Panc1 (cell line): ENCODE data around the gene PXYLP1.

Experiments used
- CTCF ChIP-seq: fragments of 450-650 bp; IDR thresholded peaks from 2 replicates; pipeline ENCODE4 v1.5.1; 2017; ENCODE audit warnings: mild to moderate bottlenecking
- POLR2AphosphoS5 ChIP-seq: IDR thresholded peaks from 2 replicates; pipeline ENCODE4 v1.6.1; 2012; ENCODE audit warnings: mild to moderate bottlenecking, low read depth, low read length, moderate library complexity
- TCF7L2 ChIP-seq: IDR thresholded peaks from 2 replicates; pipeline ENCODE4 v1.6.1; 2011; ENCODE audit warnings: mild to moderate bottlenecking, low read depth, low read length, inconsistent platforms
- TF ChIP-seq, protein P1 (sequence below), 2 experiments: IDR thresholded peaks; 2 replicates each; pipeline ENCODE4 v1.6.1; 2011 to 2012; ENCODE audit warnings: low read depth in 2 of 2, control low read depth in 1 of 2, low read length in 1 of 2, mild to moderate bottlenecking in 1 of 2, moderate library complexity in 1 of 2; ENCODE audit not compliant: insufficient read depth in 1 of 2

DNA sequence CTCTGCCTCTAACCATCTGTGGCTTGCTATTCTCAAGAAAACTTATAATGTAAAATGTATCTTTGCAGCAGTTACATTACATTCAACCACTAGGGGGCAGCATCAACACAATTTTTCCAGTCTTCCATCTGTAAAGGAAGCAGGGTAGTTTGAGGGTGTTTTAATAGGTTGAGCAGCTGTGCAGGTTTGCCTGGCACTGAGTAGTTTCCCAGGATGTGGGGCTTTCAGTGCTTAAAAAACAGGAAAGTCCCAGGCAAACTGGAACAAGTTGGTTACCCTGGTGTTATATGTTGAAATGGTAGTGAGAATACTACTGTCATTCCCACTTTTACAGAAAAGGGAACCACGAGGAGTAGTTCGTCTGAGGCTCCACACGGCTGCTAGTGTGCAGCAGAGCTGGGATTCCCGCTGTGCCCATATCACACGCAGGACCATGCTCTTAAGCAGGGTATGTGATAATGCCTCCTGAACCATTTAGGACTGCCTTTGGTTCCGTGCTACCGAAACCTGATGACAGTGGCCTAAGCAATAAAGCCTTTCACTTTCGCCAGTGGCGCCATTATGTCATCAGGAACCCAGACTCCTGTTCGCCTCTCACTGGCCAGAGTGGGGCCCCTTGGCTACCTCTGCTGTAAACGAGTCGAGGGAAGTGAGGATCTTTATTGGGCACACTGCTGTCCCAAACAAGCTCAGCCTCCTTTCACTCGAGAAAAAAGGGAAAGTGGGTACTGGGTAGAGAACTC is 72.0 kb downstream of the PXYLP1 start:
- TF ChIP-seq CTCF (peak; percentile 87), POLR2AphosphoS5 (no peak), TCF7L2 (no peak)
- TF ChIP-seq, protein P1, sequence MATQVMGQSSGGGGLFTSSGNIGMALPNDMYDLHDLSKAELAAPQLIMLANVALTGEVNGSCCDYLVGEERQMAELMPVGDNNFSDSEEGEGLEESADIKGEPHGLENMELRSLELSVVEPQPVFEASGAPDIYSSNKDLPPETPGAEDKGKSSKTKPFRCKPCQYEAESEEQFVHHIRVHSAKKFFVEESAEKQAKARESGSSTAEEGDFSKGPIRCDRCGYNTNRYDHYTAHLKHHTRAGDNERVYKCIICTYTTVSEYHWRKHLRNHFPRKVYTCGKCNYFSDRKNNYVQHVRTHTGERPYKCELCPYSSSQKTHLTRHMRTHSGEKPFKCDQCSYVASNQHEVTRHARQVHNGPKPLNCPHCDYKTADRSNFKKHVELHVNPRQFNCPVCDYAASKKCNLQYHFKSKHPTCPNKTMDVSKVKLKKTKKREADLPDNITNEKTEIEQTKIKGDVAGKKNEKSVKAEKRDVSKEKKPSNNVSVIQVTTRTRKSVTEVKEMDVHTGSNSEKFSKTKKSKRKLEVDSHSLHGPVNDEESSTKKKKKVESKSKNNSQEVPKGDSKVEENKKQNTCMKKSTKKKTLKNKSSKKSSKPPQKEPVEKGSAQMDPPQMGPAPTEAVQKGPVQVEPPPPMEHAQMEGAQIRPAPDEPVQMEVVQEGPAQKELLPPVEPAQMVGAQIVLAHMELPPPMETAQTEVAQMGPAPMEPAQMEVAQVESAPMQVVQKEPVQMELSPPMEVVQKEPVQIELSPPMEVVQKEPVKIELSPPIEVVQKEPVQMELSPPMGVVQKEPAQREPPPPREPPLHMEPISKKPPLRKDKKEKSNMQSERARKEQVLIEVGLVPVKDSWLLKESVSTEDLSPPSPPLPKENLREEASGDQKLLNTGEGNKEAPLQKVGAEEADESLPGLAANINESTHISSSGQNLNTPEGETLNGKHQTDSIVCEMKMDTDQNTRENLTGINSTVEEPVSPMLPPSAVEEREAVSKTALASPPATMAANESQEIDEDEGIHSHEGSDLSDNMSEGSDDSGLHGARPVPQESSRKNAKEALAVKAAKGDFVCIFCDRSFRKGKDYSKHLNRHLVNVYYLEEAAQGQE (IDR thresholded peaks at IDR 0.05; ENCODE audit: insufficient read depth in 1 of 2, low read depth in 2 of 2, low read length in 1 of 2): no peak
